Left renal cortex interstitium (tissue), 4 donors: ENCODE data around the gene KLK1. TPM values are rescaled to one million over a fixed set of nuclear protein-coding genes. Genes with fewer than 3 reads are reported as not detected.
"Not testable (repeated sequence)": the region's sequence is repeated elsewhere in the genome, so short reads cannot be mapped to it uniquely, and the experiment has no call there.

Experiments used
- DNase-seq, 4 donors: peaks; one replicate each; pipeline ENCODE4 v3.0.0-alpha.2; 2013; ENCODE audit warnings: low read depth in 4 of 4, low spot score in 2 of 4, missing footprints in 1 of 4
- polyA plus RNA-seq, 4 donors: library from polyadenylated mRNA; unstranded; fragments of 120-200 nt; gene quantifications; one replicate each; pipeline ENCODE4 v1.2.1, GENCODE V29; 2013; ENCODE audit not compliant: insufficient read length in 4 of 4

KLK1 gene
- polyA plus RNA-seq, 4 donors, result 1.6 to 2.2 (median 1.9) TPM

DNA sequence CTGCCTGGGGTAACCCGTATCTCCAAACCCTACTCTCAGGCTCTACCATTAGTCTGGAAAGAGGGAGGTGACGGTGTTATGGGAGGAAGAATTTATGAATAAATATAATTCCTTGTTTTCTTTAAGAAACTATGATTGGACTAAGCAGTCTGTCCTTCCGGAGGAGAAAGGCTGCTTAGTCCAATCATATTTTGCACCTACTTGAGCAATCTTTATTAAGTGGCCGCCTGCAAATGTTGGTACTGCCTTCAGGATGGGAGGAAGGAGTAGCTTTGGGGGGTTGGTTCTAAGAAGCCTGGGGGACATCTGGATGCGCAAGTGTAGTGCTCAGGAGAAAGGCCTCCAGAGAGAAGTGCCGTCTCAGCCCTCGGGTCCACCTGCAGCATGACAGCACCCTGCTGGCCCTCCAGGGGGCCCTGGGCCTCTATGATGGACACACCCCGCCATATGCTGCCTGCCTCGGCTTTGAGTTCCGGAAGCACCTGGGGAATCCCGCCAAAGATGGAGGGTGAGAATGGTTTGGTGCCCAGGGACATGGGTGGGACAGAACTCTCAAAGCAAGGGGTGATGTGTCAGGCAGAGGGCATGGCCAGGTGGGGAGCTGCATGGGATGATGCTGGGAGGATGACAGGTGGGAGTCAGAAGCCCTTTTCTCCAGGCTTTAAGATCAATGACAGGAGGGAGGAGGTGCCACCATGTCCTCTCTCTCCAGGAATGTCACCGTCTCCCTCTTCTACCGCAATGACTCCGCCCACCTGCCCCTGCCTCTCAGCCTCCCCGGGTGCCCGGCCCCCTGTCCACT lies 29.3 kb downstream of the KLK1 start:
- no peak for DNase-seq

DNA sequence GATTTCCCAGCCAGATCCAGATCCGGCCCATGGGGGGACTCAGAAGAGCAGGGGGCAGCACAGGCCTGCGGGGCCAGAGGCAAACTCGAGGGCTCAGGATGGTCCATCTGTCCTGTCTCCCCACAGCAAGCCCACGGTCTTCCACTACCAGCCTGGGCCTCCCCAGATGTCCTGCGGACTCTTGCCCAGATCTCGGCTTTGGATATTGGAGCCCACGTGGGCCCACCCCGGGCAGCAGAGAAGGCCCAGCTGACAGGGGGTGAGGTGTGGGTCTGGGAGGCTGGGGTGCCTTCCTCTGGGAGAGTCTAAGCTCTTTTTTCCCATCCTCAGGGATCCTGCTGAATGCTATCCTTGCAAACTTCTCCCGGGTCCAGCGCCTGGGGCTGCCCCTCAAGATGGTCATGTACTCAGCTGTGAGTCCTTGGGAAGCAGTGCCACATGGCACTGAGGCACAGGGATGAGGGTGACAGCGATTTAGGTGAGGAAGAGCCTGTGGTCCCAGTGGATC lies 30.0 kb downstream of the KLK1 start:
- no peak for DNase-seq

DNA sequence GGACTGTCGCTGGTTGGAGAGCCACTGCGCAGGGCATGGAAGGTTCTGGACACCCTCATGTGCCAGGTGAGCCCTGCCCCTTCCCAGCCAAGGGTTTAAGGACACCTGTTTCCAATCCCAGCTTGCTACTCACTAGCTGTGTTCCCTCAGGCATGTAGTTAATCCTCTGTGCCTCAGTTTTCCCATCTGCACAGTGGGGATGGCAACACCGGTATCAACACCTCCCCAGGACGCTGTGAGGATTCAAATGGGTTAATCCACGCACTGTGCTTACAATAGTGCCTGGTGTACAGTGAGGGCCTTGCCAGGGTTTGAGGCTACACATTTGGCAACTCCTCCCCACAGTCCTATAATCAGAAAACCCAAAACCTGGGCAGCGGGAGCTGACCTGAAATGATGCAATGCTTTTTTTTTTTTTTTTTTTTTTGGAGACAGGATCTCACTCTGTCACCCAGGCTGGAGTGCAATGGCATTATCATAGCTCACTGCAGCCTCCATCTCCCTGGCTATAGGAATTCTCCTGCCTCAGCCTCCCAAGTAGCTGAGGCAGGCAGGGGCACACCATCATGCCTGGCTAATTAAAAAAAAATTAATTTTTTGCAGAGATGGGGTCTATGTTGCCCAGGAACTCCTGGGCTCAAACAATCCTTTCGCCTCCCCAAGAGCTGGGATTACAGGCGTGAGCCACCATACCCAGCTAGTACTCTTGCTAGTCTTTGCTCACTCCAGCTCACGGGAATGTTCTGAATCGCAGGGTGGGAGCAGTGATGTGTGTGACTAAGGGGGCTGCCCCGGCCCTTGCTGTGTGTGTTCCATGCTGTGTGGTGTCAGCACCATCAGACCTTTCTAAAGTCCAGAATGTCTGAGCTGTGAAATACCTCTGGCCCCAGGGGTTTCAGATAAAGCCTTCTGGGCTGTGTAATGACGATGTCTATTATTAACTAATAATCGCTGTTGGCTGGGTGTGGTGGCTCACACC lies 31.0 kb downstream of the KLK1 start:
- no peak for DNase-seq

DNA sequence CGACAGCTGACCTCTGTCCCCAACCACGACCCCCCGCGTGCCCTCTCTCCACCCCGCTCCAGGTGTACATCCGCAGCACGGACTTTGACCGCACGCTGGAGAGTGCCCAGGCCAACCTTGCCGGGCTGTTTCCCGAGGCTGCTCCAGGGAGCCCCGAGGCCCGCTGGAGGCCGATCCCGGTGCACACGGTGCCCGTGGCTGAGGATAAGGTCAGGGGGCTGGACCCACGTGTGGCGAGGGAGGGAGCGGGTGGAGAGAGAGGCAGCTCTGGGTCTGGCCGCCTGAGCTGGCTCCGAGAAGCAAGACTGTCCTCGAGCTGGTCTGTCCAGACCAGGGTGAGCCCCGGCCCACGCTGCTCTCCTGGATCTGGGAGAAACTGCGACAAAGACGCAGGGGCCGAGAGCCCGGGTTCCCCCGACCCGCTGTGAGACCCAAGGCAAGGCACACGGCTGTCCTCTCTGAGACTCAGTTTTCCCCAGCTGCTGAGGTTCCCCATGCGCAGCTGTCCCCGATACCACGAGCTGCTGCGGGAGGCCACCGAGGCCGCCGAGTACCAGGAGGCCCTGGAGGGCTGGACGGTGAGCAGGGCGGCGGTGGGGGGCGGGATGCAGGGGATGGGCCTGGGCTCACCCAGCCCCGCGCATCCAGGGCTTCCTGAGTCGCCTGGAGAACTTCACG lies 31.9 kb downstream of the KLK1 start:
- no peak for DNase-seq

DNA sequence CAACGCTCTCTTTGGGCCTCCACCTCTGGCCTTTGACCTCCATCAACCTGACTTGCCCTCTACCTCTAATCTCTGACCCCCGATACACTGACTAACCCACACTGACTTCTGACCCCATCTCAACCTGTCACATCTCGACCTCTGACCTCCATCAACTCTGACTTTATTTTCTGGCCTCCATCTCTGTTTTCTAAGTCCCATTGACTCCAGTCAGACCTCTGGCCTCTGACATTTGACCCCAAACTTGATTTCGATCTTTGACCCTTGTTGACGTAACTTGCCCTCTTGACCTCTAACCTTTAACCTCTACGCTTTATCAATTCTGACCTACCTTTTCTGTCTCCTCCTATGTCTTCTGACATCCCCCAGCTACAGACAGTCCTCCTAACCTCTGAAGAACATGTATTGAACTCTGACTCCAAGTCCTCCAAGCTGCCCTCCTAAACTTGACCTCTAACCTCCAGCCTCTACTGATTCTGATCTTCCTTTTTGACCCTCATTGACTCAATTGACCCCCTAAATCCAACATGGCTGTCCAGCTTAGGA lies 32.6 kb downstream of the KLK1 start:
- DNase-seq, result no peak

DNA sequence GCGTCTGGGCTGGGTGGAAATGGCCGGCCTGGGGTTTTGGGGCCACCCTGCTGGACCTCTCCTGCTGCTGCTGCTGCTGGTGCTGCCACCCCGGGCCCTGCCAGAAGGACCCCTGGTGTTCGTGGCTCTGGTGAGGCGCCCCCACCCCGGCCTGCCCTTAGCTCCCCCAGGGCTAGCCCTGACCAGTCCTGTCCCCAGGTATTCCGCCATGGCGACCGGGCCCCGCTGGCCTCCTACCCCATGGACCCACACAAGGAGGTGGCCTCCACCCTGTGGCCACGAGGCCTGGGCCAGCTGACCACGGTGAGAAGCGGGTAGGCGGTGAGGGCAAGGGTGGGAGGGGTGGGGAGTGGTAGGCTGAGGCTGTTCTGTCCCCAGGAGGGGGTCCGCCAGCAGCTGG lies 33.2 kb downstream of the KLK1 start, which contains the start of gene ACP4:
Gene ACP4 (plus strand): TSS at position 20 of the 400 bp plus-strand sequence. CDS start 0 bp downstream, at position 20.
- DNase-seq, result no peak

DNA sequence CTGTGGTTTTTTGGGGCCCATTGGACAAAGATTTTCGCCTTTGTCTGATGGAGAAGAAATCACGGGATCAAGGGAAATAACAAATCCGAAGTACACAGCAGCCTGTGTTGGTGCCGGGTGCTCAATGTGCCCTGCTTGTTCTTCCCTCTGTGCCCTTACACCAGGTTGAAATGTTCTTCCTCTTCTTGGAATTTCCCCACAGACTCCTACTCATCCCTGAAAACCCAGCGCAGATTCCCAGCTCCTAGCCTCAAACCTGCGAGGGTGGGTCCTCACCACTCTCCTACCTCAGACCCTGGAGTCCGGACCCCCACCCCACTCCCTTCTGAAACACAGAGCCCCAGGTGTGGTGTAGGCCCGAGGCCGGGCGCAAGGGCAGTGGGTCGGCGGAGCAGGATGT lies 38.3 kb downstream of the KLK1 start:
- DNase-seq, result no peak

DNA sequence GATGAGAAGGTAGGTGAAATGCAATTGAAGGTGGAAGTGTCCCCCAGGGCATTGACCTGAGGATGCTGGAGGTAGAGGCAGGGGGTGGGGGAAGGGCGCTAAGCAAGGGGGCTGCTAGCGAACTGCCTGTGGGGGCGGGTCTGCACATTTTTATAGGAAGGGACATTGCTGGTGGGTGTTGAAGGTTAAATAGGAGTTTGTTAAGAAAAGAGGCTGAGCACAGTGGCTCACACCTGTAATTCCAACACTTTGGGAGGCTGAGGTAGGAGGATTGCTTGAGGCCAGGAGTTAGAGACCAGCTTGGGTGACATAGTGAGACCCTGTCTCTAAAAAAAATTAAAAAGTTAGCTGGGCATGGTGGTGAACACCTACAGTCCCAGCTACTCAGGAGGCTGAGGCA lies 38.9 kb downstream of the KLK1 start:
- DNase-seq, result no peak

DNA sequence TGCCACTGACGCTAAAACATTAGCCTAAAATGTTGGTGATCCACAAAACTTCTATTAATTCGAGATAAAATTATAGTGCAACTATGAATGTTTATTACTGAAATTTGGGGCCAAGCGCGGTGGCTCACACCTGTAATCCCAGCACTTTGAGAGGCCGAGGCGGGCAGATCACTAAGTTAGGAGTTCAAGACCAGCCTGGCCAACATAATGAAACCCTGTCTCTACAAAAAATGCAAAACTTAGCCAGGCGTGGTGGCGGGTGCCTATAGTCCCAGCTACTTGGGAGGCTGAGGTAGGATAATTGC lies 39.8 kb downstream of the KLK1 start:
- DNase-seq, result not testable (repeated sequence)

DNA sequence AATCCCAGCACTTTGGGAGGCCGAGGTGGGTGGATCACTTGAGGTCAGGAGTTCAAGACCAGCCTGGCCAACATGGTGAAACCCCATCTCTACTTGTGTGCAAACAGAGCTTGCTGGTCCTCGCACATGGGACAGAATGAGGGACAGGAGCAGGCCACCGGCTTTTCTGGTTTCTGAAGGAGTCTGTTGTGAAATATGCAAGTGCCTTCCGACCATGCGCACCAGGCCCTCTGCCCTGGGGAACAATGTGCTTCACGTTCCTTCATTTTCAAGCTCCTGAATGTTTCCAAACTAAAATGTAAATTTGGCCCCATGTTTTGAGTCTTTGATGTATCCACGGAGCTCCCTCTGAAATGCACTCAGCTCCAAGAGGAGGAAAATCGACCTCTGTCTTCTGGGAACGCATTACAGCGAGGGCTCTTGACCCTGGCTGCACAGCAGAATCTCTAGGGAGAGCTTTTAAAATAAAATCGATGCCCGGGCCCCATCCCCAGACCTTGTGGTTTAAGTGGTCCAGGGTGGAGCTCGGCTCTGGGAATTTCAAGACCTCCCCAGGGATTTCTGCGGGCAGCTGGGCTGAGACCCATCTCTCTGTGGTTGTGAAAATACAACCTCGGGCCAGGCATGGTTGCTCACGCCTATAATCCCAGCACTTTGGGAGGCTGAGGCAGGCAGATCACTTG lies 42.7 kb downstream of the KLK1 start:
- no peak for DNase-seq

DNA sequence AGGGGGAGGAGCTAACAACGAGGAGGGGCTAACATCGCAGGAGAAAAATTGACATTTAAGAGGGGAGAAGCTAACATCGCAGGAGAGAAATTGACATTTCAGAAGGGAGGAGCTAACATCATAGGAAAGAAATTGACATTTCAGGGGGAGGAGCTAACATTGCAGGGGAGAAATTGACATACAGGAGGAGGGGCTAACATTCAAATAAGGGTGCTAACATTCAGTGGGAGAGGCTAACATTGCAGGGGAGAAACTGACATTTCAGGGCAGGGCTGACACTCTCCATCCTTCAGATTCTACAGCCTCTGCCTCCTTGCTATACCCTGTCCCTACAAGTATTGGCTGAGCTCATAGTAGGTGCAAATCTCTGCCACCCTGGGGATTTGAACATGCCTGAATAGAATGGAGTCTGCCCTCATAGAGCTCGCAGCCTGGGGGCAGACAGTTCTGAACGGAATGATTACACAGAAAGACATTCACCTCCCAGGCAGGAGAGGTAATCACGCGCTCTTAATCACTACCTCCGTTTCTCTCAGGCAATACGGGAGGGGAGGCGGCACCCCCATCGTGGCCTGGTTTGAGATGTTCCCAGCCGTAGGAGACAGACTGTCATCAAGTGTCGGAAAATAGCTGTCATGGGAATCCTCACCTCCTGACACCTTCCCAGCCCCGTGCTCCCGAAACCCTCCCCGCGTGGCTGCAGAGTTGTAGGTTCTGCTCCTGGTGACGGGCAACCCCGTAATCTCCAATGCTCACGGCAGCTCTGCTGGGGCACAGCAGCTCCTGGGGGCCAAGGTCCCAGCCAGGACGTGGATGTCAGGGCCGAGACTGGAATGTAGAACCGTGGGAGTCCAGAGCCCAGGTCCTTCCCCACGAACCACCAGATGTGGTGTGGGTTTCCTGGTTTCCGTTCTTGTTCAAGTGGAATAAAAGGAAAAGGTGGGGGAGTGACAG lies 43.8 kb downstream of the KLK1 start:
- no peak for DNase-seq

DNA sequence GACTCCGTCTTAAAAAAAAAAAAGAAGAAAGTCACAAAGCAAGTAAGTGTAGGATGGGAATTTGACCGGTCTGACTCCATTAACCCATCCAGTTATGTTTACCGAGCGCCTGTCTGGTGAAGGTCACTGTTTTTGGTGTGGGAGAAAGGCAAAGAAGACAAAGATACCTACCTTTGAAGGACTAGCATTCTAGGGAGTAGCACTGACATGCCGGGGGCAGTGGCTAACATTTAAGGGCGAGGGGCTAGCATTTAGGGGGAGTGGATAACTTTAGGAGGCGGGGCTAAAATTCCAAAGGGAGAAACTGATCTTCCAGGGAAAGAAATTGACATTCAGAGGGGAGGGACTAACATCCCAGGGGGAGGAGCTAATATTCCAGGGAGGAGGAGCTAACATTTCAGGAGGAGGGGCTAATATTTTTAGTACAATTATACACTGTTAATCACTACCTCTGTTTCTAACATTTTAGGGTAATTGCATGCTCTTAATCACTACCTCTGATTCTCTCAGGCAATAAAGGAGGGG lies 44.6 kb downstream of the KLK1 start:
- no peak for DNase-seq

DNA sequence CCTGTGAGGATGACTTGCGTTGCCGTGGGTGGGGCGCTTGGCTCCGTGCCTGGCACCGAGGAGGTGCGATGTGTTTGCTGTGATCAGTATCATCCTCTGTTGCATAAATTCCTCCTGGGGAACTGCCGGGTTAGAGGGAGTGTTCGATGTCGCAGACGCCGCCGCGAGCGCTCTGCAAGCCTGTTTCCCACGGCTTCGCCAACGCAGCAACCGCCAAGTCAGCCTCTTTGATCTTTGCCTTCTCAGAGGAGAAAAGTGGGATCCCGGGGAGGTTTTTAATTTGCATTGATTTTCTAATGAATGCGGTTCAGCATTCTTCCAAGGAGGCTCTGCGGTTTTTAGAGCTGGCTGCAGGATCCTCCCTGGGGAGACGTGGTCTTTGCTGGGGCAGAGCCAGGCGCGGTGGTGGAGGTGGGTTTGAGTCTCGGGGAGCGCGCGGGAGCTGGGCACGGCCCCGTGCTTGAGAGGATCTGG lies 45.7 kb downstream of the KLK1 start:
- no peak for DNase-seq

DNA sequence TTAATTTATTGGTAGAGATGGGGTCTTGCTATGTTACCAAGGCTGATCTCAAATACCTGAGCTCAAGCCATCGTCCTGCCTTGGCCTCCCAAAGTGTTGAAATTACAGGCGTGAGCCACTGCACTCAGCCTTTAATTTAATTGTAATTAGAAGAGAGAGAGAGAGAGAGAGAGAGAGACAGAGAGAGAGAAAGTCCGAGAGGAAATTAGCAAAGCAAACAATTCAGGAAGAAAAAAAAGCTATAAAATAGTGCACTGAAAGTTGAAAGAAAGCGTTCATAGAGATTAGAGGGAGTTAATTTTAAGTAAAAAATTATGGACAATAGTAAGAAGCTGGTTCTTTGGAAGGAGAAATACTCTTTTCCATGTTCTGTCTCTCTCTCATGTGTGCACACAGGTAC lies 46.3 kb downstream of the KLK1 start:
- no peak for DNase-seq

DNA sequence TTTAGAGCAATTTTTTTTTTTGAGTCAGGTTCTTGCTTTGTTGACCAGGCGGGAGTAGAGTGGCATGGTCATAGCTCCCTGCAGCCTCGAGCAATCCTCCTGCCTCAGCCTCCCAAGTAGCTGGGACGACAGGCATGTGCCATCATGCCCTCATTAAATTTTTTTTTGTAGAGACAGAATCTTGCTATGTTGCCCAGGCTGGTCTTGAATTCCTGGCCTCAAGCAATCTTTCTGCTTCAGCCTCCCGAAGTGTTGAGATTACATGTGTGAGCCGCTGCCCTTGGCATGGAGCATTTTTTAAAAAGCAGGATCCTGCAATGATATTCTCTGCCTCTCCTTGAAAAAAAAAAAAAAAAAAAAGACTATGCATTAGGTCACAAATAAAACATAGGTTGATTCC lies 47.5 kb downstream of the KLK1 start:
- no peak for DNase-seq

DNA sequence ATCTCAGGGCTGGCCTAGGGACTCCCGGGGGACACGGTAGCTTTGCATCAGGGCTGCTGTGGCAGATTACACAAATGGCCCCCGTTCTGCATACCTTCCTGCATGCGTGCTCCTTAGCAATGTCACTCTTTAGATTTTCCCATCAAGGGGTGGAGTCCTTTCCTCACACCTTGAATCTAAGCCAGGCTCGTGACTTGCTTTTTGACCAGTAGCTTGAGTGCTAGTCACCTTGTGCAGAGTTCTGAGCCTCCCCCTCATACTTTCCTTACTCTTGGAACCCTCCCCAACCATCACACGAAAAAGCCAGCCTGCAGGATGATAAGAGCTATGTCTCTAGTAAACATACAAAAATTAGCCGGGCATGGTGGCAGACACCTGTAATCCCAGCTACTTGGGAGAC lies 50.1 kb downstream of the KLK1 start:
- not testable (repeated sequence) for DNase-seq

DNA sequence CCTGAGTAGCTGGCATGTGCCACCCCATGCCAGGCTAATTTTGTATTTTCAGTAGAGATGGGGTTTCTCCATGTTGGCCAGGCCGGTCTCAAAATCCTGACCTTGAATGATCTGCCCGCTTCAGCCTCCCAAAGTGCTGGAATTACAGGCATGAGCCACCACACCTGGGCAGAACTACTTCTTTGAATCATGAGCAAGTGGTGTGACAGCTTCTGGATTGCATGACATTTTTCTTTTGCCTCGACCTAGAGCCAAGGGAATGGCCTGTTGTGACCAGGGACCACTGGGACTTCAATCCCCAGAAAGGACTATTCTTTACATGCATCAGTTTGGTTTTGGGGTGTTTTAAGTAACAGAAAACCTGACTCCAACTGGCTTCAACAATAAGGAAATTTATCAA lies 50.7 kb downstream of the KLK1 start:
- DNase-seq, result not testable (repeated sequence)

DNA sequence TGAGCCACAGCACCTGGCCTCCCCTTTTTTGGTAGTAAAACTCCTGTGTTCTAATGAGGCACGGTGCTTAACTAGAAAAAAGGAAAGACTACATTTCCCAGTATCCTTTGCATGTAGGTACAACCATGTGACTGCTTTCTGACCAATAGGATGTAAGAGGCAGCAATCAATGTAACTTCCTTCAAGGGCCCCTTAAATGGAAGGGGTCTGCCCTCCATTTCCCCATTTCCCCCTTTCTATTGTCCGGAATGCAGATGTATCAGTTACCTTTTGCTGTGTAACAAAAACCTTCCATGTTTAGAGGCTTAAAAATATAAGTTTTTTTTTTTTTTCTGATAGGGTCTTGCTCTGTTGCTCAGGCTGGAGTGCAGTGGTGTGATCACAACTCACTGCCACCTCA lies 51.1 kb downstream of the KLK1 start:
- no peak for DNase-seq

DNA sequence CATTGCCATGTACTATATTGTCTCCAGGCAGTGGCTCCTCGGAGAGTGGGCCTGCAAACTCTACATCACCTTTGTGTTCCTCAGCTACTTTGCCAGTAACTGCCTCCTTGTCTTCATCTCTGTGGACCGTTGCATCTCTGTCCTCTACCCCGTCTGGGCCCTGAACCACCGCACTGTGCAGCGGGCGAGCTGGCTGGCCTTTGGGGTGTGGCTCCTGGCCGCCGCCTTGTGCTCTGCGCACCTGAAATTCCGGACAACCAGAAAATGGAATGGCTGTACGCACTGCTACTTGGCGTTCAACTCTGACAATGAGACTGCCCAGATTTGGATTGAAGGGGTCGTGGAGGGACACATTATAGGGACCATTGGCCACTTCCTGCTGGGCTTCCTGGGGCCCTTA lies 52.7 kb downstream of the KLK1 start:
- DNase-seq, result no peak
